HG02798 (cell line): Measurements from ENCODE around the gene MS4A18.

ENCODE experiments used
- ATAC-seq: cut with Tn5 transposase; IDR thresholded peaks from one replicate; pipeline ENCODE4 v1.9.1; 2021; ENCODE audit warnings: mild to moderate bottlenecking; ENCODE audit not compliant: unreplicated experiment, poor library complexity

The MS4A18 gene

DNA sequence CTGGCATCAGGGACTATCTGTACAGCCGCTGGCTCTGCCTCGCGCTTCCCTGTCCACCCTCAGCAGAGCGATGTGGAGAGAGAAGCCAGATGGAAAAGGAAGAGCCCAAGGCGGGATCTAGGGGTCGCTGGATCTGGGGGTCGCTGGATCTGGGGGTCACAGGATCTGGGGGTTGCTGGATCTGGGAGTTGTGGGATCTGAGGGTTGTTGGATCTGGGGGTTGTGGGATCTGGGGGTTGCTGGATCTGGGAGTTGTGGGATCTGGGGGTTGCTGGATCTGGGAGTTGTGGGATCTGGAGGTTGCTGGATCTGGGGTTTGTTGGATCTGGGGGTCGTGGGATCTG, 58.6 kb downstream of the MS4A18 start:
- ATAC-seq, result no peak

DNA sequence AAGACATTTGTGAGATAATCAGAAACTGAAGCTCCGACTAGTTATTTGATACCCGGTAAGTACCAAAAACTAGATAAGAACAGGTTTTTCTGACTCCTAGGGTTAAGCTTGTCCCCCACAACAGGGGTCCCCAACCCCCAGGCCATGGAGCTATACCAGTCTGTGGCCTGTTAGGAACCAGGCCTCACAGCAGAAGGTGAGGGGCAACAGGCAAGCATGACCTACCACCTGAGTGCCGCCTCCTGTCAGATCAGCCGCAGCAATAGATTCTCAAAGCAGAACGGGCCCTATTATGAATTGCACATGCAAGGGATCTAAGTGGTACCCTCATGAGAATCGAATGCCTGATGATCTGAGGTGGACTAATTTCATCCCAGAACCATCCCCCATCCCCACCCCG, 59.4 kb downstream of the MS4A18 start:
- no peak for ATAC-seq

GRCh38 chr11:60785136-60785535, 60.6 kb downstream of the MS4A18 start, which contains the start of gene MS4A10:
Gene MS4A10 (plus strand): TSS chr11:60785333. CDS start chr11:60790336, 5,003 bp downstream.
- no peak for ATAC-seq

DNA sequence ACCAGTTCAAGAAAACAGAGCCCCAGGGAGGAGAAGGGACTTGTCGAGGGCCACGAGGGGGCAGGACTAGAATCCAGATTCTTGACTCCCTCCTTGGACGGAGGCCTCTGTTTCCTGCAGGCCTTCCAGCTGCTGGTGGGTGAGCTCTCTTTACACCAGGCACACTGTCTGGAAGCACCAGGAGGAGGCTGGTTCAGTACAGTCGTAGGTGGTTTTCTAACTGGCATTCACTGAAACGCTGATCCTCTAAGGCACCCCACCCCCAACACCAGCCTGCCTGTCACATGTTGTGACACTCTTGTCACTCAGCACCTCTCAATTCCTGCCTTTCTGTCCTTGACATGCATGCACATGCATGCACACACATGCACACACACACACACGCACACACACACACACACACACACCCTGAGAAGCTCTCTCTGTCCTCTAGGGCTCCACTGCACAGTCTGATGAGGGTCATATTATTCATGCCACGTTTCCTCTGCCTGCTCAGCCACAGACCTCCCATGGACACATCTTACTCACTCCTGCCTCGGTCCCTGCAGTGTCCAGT, 61.4 kb downstream of the MS4A18 start:
- ATAC-seq, result no peak

DNA sequence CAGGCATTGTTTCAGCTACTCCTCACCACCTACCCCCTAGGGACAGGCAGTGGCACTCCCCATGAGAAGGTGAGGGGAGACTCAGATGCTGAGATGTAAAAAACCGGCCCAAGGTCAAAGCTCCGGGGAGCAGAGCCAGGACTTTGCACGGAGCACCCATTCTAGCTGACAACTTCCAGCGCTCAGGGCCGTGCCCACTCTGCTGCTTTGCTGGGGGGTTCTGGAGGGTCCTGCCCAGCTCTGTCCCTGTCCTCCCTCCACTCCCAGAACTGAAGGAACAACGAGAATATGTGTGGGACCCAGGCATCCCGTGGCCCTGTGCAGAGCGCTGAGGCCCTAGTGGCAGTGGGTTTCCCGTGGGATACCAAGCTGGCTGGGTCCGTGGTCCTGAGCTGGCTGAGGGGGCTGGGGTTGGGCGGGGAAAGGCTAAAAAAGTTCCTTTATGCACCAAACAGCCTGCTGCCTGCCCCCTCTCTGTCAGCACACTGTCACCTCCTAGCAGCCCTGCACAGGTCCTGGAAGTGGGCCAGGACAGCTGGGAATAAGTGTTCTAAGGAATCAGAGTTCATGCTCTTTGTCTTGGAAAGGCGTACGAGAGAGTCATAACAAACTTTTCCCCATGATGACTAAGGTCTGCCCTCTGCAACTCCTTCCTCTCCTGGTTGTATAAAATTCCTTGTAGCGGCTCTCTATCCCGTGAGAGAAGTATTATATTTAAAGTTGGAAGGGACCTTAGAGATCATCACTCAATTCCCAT, 62.5 kb downstream of the MS4A18 start:
- no peak for ATAC-seq

GRCh38 chr11:60788401-60789125, 64.0 kb downstream of the MS4A18 start:
- no peak for ATAC-seq

DNA sequence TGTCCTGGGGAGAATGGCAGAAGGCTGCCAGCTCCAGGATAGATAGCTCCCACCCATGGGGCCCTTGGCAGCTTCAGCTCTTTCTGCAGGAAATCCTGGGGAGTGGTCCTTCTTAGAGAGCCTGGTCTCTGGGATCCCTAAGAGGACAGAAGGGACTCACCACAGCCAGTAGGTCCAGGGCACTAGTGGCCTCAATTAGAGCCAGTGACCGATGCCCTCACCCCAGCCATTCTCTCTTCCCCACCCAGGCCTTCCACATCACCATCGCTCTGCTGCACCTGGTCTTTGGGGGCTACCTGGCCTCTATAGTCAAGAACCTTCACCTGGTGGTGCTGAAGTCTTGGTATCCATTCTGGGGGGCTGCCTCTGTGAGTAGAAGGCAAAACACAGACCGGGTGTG, 66.2 kb downstream of the MS4A18 start:
- ATAC-seq, result no peak

DNA sequence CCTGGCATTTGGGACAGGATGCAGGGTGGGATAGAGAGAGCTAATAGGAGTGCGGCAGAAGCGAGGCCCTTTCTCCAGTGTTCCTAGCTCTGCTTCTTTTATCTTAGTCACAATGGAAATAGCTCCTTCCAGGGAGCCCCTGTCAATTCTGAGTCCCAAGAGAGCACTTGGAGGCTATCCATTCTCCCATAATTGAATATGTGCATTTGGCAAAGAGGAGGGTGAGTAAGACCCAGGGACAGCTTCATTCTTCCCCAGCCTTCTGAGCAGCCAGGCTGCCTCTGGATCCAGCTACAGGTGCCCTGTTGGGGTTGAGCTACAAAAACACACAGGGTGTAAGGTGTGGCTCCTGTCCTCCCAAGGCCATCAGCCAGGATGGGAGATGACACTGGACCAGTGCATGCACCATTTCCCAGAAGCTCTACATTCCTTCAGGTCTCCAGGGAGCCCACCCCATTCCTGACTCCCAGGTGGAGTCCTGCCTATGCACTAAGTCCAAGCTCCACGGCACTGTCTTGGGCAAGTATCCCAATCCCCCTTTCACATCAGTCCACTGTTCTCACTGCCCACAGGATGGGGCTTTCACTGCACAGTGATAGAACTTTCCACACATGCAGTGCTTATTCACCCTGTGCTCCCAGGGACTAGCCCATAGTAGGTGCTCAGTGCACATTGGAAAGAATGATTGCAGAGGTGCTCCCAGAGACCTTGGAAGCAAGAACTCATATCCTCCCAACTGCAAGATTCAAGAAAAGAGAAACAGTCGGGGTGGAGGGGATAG, 66.8 kb downstream of the MS4A18 start:
- ATAC-seq, result no peak

DNA sequence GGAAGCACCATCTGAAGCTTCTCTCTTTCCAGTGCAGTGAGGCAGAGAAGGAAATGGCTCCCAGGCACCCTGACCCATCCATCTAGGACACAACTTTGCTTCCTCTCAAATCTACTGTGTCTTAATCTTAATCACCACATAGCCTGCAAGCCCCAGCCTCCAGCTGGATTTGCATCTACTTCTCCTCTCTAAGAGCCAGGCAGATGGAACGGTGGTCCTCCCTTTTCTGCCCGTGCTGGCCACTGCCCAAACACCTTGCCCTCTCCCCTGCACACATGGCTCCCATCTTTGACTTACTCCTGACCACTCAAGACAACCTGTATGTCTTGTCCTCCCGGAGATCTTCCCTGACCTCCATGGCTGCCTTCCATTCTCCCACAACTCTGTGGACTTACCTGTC, 68.0 kb downstream of the MS4A18 start:
- ATAC-seq, result no peak
